ENCODE measurements around the gene TRPV5.

TRPV5 gene

DNA sequence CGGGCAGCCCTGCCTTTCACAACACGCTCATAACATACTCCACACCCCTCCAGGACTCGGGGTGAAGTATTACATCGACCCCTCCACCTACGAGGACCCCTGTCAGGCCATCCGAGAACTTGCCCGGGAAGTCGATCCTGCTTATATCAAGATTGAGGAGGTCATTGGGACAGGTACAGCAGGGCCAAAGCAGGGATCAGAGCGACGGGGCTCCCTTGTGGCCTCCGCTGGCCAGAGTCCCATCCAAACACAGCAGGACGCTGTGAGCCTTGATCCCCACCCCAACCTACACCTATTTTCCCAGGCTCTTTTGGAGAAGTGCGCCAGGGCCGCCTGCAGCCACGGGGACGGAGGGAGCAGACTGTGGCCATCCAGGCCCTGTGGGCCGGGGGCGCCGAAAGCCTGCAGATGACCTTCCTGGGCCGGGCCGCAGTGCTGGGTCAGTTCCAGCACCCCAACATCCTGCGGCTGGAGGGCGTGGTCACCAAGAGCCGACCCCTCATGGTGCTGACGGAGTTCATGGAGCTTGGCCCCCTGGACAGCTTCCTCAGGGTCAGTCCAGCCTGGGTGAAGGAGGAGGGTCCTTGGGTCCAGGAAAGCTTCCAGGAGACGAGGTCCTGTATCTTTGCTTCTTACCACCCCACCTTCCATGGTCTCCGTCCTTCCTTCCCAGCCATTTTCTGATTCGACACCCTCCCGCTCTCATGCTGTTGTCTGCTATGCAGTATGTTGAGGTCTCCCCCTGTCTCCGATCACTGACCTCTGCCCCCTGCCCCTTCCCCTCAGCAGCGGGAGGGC, 65.2 kb downstream of the TRPV5 start:
- DNase-seq, result no peak

GRCh38 chr7:142867398-142868187, 66.0 kb downstream of the TRPV5 start:
- DNase-seq, result no peak

GRCh38 chr7:142867097-142867378, 66.5 kb downstream of the TRPV5 start:
- DNase-seq, result no peak

DNA sequence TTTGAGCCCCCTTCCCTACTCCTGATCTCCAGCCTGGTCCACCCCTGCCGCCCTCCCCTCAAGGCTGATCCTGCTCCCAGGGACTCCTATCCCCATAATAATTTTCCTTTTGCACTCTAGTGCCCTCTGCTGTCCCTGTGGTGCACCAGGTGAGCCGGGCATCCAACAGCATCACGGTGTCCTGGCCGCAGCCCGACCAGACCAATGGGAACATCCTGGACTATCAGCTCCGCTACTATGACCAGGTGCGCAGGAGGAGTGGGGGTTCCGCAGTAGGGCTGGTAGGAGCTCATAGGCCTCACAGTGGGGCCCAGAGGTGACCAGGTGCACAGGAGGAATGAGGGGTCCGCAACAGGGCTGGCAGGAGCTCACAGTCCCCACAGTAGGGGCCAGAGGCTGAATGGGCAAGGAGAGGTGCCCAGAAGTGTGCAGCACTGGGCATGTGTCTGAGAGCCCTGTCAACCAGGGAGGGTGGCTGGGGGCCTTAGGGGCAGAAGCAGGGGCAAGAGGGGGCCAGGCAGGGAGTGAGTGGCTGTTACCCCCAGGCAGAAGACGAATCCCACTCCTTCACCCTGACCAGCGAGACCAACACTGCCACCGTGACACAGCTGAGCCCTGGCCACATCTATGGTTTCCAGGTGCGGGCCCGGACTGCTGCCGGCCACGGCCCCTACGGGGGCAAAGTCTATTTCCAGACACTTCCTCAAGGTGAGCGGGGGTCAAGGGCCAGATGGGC, 67.0 kb downstream of the TRPV5 start:
- DNase-seq, result peak in 1 of 2 donors; percentile 23

DNA sequence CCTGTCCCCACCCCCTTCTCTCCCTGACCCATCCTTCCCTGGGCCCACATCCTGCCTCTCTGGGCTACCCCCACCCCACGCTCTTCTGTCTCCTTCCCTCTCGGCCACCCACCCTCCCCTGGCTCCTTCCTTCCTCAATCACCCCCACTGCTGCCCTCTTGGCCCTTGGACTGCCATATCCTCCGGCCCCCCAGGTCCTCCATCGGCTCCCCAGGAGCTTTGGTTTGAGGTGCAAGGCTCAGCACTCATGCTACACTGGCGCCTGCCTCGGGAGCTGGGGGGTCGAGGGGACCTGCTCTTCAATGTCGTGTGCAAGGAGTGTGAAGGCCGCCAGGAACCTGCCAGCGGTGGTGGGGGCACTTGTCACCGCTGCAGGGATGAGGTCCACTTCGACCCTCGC, 67.8 kb downstream of the TRPV5 start:
- no peak for DNase-seq

DNA sequence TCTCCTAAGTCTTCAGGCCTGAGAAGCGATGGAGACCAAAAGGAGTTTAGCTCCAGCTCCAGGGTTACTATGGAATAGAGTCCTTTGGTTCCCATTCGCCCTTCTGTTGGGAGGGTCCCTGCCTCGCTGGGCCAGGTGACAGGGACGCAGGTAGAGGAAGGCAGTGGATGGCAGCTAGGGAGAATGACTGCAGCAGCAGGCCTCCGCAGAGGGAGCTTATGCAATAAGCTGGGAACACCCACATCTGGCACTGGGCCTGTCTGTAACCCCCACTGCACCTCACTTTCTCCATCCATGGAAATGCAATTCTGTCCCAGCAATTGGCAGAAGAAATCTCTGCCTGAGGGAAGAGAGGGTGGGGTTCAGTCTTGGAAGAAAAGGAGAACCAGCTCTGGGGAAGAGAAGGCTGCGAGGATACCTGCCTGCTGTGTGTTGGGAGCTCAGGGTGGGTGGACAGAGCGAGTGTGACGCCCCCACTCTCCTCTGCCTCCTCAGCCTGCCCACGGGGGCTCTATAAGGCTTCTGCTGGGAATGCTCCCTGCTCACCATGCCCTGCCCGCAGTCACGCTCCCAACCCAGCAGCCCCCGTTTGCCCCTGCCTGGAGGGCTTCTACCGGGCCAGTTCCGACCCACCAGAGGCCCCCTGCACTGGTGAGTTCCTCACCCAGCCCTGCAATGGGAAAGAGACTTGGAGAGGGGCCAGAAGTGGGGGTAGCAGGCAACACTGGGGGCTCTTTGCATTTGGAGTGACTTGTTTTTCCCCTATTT, 68.4 kb downstream of the TRPV5 start:
- no peak for DNase-seq

GRCh38 chr7:142863891-142864685, 69.5 kb downstream of the TRPV5 start:
- DNase-seq, result no peak

DNA sequence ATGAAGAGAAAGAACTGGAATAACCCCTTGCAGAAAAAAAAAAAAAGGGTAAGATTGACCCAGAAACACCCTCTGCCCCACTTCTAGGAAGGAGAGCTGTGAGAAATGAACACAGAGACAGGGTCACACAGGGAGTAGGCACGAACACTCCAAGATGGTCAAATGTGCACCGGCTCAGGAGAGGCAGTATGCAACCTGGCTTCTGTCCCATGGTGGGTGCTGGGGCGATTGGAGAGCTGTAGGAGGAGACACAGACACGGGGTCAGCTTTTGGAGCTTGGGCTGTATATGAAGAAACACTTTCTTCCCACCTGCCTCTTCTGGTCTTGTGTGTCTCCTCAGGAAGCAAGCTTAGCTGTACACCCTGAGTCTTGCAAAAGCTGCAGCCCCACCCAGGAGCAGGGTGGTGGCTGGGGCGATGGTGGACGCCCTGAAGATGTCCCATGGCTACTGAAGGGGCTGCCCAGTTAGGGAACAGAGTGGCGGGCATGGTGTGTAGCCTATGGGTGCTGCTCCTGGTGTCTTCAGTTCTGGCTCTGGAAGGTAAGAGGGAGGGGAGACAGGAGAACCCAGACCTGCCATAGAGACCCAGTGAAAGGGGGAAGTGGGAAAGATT, 70.7 kb downstream of the TRPV5 start:
- DNase-seq, result no peak

DNA sequence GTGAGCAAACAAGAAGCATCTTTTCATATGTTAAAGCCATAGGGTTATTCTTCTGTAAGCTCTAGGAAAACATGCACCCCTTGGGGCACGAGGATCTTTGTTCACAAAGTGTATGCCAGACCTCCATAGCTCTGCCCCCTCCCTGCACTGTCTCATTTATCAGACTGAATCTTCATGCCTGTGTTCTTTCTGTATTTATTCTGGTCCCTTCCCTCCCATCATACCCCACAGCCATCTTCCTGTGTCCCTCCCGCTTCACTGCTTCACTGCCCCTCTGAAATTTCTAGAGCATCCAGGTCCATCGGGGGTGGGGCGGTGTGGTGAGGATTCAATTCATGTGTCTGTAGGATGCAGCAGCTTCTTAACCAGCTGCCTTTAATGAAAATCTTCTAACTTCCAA, 71.2 kb downstream of the TRPV5 start:
- no peak for DNase-seq

DNA sequence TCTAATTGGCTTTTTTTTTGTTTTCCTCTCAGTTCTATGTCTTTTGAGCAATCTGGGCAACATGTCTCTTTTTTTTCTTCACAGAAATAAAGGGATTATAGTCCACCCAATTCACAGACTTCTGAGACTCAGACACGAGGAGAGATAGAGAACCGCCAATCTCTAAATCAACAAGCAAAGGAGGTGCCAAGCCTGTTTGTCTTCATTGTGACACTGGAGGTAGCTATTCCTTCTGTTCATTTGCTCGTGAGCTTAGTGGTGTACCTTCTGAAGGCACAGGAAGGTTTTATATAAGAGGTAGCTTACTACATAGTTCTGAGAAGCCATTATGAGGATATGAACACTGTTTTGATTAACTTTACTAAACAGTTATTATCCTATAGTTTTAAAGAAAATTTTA, 72.6 kb downstream of the TRPV5 start:
- no peak for DNase-seq

GRCh38 chr7:142859829-142860228, 73.7 kb downstream of the TRPV5 start:
- DNase-seq, result no peak

DNA sequence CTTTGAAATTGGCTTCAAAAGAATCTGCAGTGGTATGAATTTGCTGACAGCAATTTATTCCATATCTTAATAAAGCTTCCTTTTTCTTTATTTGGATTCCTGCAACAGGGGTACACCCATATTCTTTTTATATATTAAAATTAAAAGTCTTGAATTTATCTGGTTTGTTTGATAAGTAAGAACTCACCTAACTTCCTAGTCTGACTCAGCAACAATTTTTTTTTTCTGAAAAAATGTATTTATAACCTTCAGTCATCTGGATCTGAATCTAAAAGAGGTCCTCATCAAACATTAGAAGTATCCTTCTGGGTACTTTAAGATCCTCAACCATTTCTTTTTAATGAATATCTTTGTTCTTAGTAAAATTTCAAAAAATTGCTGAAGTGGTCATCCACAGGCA, 74.1 kb downstream of the TRPV5 start:
- DNase-seq, result no peak

All from CD4-positive, alpha-beta T cell treated with Interleukin-4 for 1 hour (primary cell).